AG09319 (cell line): ENCODE results near the gene ST8SIA3.

Experiments used
- DNase-seq: peaks from one replicate; pipeline ENCODE4 v3.0.0-alpha.2; 2010; ENCODE audit warnings: low read depth; ENCODE audit errors: extremely low read depth
- CTCF ChIP-seq: IDR thresholded peaks from 2 replicates; pipeline ENCODE4 v1.5.1; 2011; ENCODE audit warnings: low read depth, mild to moderate bottlenecking, inconsistent platforms, low read length, moderate library complexity

Gene ST8SIA3

DNA sequence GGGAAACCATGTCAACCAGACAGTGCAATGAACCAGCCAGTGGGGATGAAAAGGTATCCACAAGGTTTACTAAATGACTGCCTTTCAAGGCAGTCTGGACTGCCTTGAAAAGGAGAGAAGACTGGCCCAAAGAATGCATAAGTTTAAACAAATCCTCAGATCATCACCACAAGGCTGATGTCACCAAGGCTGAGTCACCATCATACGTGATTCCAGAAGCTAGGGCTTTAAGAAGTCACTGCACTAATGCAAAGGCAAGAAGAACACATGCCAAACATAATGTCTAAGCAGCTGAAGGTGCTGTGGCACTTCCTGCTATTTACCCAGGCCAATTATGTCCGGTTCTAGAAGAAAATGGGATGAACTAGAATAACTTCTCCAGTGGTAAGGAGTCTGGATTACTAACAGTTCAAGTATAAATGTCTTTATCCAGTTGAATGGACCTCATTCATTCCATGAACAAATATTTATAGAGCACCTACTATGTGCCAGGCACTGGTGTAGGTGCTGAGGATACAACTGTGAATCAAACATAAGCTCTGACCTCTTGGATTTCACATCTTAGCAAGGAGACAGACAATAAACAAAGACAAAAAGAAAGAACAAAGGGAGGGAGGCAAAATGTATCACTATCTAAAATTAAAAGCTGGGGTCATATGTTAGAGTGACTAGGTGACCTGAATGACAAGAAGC is 45.2 kb downstream of the ST8SIA3 start:
- no peak for DNase-seq
- no peak for TF ChIP-seq CTCF

- no peak for DNase-seq
- no peak for TF ChIP-seq CTCF
These were observed 52.0 kb downstream of the ST8SIA3 start for GRCh38 chr18:57404345-57404744.

- DNase-seq, result no peak
- no peak for TF ChIP-seq CTCF
These were observed 57.3 kb downstream of the ST8SIA3 start for GRCh38 chr18:57409650-57410049.

- DNase-seq, result no peak
These were observed 58.4 kb downstream of the ST8SIA3 start for GRCh38 chr18:57410749-57411148.

GRCh38 chr18:57416542-57416941 is 64.2 kb downstream of the ST8SIA3 start:
- TF ChIP-seq CTCF, result no peak
- DNase-seq, result no peak

More at GRCh38 chr18:57410749-57411148, 58.4 kb downstream of the ST8SIA3 start:
- no peak for TF ChIP-seq CTCF
